GM12875 (cell line): ENCODE data around the gene SH3BGR.

Source experiments
- H3K4me3 ChIP-seq: one replicate; pipeline ENCODE4 v1.5.1; 2011; ENCODE audit warnings: low read depth, low read length, control low read depth
- TF ChIP-seq, protein P1 (sequence below): IDR thresholded peaks from 2 replicates; pipeline ENCODE4 v1.5.1; 2011; ENCODE audit warnings: low read depth, mild to moderate bottlenecking, control low read depth, inconsistent platforms, low read length, moderate library complexity, borderline replicate concordance; ENCODE audit not compliant: insufficient read depth

The SH3BGR gene

DNA sequence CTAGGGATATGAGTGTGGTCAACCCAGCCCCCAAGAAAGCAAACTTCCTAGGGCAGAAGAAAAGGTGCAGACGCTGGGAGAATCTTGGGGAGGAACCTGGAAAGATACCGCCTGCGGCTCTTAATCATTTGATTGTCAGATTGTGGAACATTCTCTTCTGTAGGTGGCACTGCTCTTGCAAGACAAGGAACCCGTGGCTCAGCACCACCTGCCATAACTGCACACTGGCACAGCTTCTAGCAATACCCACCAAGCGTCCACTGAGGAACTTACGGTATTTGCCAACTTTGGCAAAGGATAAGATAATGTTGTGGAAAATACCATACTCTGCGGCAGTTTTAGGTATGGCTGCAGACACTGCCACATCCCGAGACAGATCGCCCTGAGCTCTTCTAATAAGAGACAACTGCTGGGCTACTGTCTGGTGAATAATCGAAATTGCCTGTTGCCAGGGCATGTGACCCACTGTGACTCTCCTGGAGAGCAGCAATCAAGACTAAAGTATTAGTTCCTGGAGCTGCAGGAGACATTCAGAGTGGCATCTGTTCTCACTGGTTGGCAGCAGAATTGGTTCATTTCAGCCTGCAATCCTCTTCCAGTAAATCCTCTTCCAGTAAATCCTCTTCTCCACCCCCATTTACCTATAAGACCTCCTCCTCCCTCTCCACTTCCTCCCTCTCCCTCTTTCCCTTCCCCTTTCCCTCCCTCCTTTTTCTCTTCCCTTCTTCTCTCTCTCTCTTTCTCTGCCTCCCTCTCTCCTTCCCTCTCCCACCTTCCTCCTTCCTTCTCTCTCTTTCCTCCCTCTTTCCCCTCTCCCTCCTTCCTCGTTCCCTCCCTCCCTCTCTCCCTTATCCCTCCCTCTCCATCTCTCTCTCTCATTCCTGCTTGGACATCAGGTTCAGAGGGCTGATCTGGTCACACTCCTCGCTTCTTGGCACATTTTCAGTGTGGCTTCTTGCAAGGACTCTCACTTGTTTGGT is 111.3 kb downstream of the SH3BGR start:
- TF ChIP-seq, protein P1, sequence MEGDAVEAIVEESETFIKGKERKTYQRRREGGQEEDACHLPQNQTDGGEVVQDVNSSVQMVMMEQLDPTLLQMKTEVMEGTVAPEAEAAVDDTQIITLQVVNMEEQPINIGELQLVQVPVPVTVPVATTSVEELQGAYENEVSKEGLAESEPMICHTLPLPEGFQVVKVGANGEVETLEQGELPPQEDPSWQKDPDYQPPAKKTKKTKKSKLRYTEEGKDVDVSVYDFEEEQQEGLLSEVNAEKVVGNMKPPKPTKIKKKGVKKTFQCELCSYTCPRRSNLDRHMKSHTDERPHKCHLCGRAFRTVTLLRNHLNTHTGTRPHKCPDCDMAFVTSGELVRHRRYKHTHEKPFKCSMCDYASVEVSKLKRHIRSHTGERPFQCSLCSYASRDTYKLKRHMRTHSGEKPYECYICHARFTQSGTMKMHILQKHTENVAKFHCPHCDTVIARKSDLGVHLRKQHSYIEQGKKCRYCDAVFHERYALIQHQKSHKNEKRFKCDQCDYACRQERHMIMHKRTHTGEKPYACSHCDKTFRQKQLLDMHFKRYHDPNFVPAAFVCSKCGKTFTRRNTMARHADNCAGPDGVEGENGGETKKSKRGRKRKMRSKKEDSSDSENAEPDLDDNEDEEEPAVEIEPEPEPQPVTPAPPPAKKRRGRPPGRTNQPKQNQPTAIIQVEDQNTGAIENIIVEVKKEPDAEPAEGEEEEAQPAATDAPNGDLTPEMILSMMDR, result no peak
- H3K4me3 ChIP-seq, result no peak overlapping the region

DNA sequence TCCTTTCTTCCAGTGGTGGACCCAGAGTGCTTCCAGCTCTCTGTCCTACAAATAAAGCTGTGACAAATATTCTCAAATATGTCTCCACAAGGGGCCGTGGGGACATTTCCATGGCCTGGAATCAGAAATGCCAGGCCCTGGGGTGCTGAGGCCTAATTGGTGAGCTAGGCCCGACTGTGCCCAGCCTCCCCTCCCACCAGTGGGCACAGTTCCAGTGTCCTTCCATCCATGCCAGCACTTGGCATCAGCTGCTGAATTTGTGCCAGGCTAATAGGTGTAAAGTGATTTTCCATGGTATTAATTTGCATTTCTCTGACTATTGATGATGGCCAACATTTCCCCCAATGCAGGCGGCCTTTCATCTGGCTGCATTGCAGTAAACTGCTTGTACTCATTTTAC is 112.4 kb downstream of the SH3BGR start:
- no peak overlapping the region for H3K4me3 ChIP-seq
- TF ChIP-seq, protein P1, result no peak
